Fibroblast of lung (primary cell): ENCODE measurements around the gene ARHGEF39. TPM values are rescaled to one million over a fixed set of nuclear protein-coding genes. Genes with fewer than 3 reads are reported as not detected.

Experiments
- DNase-seq, 2 donors: peaks; one replicate each; pipeline versions ENCODE4 v3.0.0 to v3.0.0-alpha.2; 2010; ENCODE audit warnings: low read depth in 2 of 2
- H2AFZ ChIP-seq: 2 replicates; pipeline ENCODE4 v1.5.1; 2012; ENCODE audit warnings: low read length, control low read depth, inconsistent platforms
- H3K27ac ChIP-seq: 2 replicates; pipeline ENCODE4 v1.5.1; 2011; ENCODE audit warnings: low read length, control low read depth; ENCODE audit not compliant: insufficient read depth
- H3K27me3 ChIP-seq: 2 replicates; pipeline ENCODE4 v1.5.1; 2011; ENCODE audit warnings: mild to moderate bottlenecking, low read length; ENCODE audit not compliant: control insufficient read depth, insufficient read depth
- H3K36me3 ChIP-seq: 2 replicates; pipeline ENCODE4 v1.5.1; 2011; ENCODE audit warnings: low read length; ENCODE audit not compliant: control insufficient read depth, insufficient read depth
- H3K4me1 ChIP-seq: 2 replicates; pipeline ENCODE4 v1.5.1; 2011; ENCODE audit warnings: low read length; ENCODE audit not compliant: control insufficient read depth, insufficient read depth; ENCODE audit errors: extremely low read depth
- H3K4me2 ChIP-seq: 2 replicates; pipeline ENCODE4 v1.5.1; 2011; ENCODE audit warnings: low read length, control low read depth; ENCODE audit not compliant: insufficient read depth; ENCODE audit errors: extremely low read depth
- H3K4me3 ChIP-seq, 4 experiments: fragments of 200-600 bp in 1 of 4; sonication (generic) in 1 of 4; replicated peaks in 1 of 4; 2 replicates each; pipeline ENCODE4 v1.5.1; 2011 to 2016; ENCODE audit warnings: low read length in 4 of 4, low read depth in 3 of 4, mild to moderate bottlenecking in 3 of 4, control low read depth in 2 of 4, inconsistent platforms in 1 of 4, mixed read lengths in 1 of 4; ENCODE audit not compliant: insufficient read depth in 1 of 4; ENCODE audit errors: control extremely low read depth in 1 of 4
- H3K79me2 ChIP-seq: 2 replicates; pipeline ENCODE4 v1.5.1; 2012; ENCODE audit warnings: mild to moderate bottlenecking, low read length, inconsistent platforms; ENCODE audit not compliant: control insufficient read depth, insufficient read depth
- H3K9ac ChIP-seq: 2 replicates; pipeline ENCODE4 v1.5.1; 2011; ENCODE audit warnings: mild to moderate bottlenecking, low read length, control low read depth; ENCODE audit not compliant: insufficient read depth
- H3K9me3 ChIP-seq: 2 replicates; pipeline ENCODE4 v1.5.1; 2012; ENCODE audit warnings: low read depth, low read length; ENCODE audit not compliant: control insufficient read depth, insufficient read depth
- H4K20me1 ChIP-seq: 2 replicates; pipeline ENCODE4 v1.5.1; 2011; ENCODE audit warnings: low read length; ENCODE audit not compliant: control insufficient read depth, insufficient read depth; ENCODE audit errors: extremely low read depth
- CTCF ChIP-seq, 2 donors: IDR thresholded peaks in 1 of 2; conservative IDR thresholded peaks in 1 of 2; 1 replicate in 1 of 2; 2 replicates in 1 of 2; pipeline ENCODE4 v1.5.1; 2011 to 2012; ENCODE audit warnings: low read length in 2 of 2, control low read depth in 1 of 2, inconsistent platforms in 1 of 2, low read depth in 1 of 2, mild to moderate bottlenecking in 1 of 2
- EZH2 ChIP-seq: IDR thresholded peaks from 2 replicates; pipeline ENCODE4 v1.5.1; 2012; ENCODE audit warnings: low read length, control low read depth, mild to moderate bottlenecking; ENCODE audit errors: missing control alignments
- polyA plus RNA-seq, 2 donors: library from polyadenylated mRNA; depleted of rRNA in 1 of 2; stranded (reverse) in 1 of 2; unstranded in 1 of 2; fragments of >200 nt; gene quantifications; 2 replicates each; pipeline ENCODE4 v1.2.1, GENCODE V29; 2011 to 2012; ENCODE audit warnings: missing spikeins in 1 of 2
- total RNA-seq: library from RNA; depleted of rRNA; stranded (reverse); fragments of >200 nt; gene quantifications from 2 replicates; pipeline ENCODE4 v1.2.1, GENCODE V29; 2014

Gene ARHGEF39
- total and polyA plus RNA-seq, 2 donors (not counting 1 experiment from before 2014, with no cell fraction given): 0.66 to 0.77 TPM

- no peak overlapping the region for H3K4me3 ChIP-seq
- H3K9me3 ChIP-seq: no peaks in the 10 kb centered on the region
- no peaks in the 10 kb centered on the region for H3K36me3 ChIP-seq
- no peak overlapping the region for H3K4me2 ChIP-seq
- H3K79me2 ChIP-seq: no peaks in the 10 kb centered on the region
- H3K27me3 ChIP-seq: no peaks in the 10 kb centered on the region
- no peak overlapping the region for H3K27ac ChIP-seq
- no peak overlapping the region for H2AFZ ChIP-seq
- TF ChIP-seq CTCF (conservative IDR thresholded peaks at IDR 0.05 in 1 of 2, IDR thresholded peaks at IDR 0.05 in 1 of 2; ENCODE audit: low read depth in 1 of 2, low read length in 2 of 2) (no peak), EZH2 (no peak)
- no peaks in the 10 kb centered on the region for H4K20me1 ChIP-seq
- no peak for DNase-seq
- peaks cover 7% of the 10 kb centered on the region for H3K4me1 ChIP-seq
- no peak overlapping the region for H3K9ac ChIP-seq
Observed at GRCh38 chr9:35674025-35674361, 9.0 kb upstream of the ARHGEF39 start.

- no peak within 1 kb of the TSS for H3K4me3 ChIP-seq
- no peak within 1 kb of the TSS for H3K9ac ChIP-seq
- no peak within 1 kb of the TSS for H2AFZ ChIP-seq
Observed at GRCh38 chr9:35673132-35674024, 8.4 kb upstream of the ARHGEF39 start, which contains the start of gene CA9. Gene CA9, plus strand, starts transcription at chr9:35673928. Its CDS starts 32 bp downstream, at chr9:35673960.

More at GRCh38 chr9:35673132-35674024, 8.4 kb upstream of the ARHGEF39 start, which contains the start of gene CA9:
- H4K20me1 ChIP-seq: no peaks in the 10 kb centered on the region
- DNase-seq: no peak
- H3K27me3 ChIP-seq: no peaks in the 10 kb centered on the region
- H3K4me2 ChIP-seq: no peak within 1 kb of the TSS
- no peak within 1 kb of the TSS for H3K27ac ChIP-seq
- H3K36me3 ChIP-seq: no peaks in the 10 kb centered on the region
- H3K9me3 ChIP-seq: no peaks in the 10 kb centered on the region
- H3K79me2 ChIP-seq: no peaks in the 10 kb centered on the region
- H3K4me1 ChIP-seq: peaks cover 4% of the 10 kb centered on the region
- TF ChIP-seq EZH2 (no peak), CTCF (conservative IDR thresholded peaks at IDR 0.05 in 1 of 2, IDR thresholded peaks at IDR 0.05 in 1 of 2; ENCODE audit: low read depth in 1 of 2, low read length in 2 of 2) (no peak)
